ENCODE results near the gene SLC17A9.

GRCh38 chr20:62962221-62962879 lies 9.8 kb downstream of the SLC17A9 start:
- TF ChIP-seq POLR2A (IDR thresholded peaks at IDR 0.05; ENCODE audit: low read length), result no peak
- TF ChIP-seq GATA1 (IDR thresholded peaks at IDR 0.05; ENCODE audit: low read depth, low read length), result no peak
